Measurements from ENCODE around the gene NOC3L. TPM values are rescaled to one million over a fixed set of nuclear protein-coding genes. Genes with fewer than 3 reads are reported as not detected.
A peak's percentile ranks its signal among the peaks of the same experiment; 100 is the strongest.

The NOC3L gene
- total and polyA plus RNA-seq, 8 donors = 0.58 to 28.5 (median 6.4) TPM

DNA sequence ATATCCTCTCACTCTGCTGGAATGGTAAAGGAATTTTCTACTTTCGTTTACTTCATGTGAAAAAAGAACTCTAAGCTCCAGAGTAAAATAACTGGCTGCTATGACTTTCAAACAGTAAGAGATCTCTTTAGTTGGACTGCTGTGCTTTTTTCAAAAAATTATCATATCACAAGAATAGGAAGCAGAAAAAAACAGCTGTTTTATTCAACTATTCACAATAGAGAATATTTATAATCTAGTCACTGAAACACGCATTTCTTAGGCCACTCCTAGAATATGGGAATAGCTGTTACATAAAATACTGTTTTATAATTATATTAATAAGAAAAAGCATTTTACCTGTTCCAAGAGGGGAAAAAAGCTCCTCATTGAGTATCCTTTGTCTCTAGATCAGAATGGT, 29.7 kb downstream of the NOC3L start:
- no peak overlapping the region for H3K4me3 ChIP-seq
- 75 to 90% (median 80%) methylated on average over 2 of the region's 2 CpGs for WGBS, 5 donors

DNA sequence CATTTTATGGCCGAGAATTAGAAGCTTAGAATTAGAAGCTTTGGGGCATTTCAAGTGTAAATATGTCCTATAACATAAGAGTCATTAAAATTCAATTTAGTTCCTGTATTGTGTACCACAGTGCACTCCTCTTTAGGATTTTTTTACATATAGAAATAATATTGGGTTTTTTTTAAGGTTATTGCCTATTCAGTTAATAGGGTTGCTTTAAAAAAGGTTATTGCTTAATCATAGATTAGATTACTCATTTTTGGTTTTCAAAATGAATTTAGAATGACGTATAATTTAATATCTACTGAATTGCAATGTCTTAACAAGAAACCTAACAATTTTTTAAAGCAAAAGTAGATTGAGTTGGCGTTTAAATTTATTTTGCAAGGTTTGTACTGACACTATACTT, 34.1 kb downstream of the NOC3L start:
- Histone ChIP-seq H3K9me3 (no peaks in the 10 kb centered on the region), H3K4me1 (no peaks in the 10 kb centered on the region), H3K27ac (no peak overlapping the region), H3K36me3 (peaks cover 10 to 94% (median 81%) of the 10 kb centered on the region in 4 donors), H3K27me3 (no peaks in the 10 kb centered on the region), H3K4me3 (no peak overlapping the region)
- intact Hi-C loops (cut with DNase I; ENCODE audit: low total_unique reads) = no loop called here
- no peak for DNase-seq
- 91 to 97% (median 93%) methylated on average over 3 of the region's 3 CpGs for WGBS, 5 donors
- TF ChIP-seq EP300 (IDR thresholded peaks at IDR 0.05) (no peak), POLR2AphosphoS5 (IDR thresholded peaks at IDR 0.05) (no peak), POLR2A (IDR thresholded peaks at IDR 0.05) (no peak)
- TF ChIP-seq, protein P1, sequence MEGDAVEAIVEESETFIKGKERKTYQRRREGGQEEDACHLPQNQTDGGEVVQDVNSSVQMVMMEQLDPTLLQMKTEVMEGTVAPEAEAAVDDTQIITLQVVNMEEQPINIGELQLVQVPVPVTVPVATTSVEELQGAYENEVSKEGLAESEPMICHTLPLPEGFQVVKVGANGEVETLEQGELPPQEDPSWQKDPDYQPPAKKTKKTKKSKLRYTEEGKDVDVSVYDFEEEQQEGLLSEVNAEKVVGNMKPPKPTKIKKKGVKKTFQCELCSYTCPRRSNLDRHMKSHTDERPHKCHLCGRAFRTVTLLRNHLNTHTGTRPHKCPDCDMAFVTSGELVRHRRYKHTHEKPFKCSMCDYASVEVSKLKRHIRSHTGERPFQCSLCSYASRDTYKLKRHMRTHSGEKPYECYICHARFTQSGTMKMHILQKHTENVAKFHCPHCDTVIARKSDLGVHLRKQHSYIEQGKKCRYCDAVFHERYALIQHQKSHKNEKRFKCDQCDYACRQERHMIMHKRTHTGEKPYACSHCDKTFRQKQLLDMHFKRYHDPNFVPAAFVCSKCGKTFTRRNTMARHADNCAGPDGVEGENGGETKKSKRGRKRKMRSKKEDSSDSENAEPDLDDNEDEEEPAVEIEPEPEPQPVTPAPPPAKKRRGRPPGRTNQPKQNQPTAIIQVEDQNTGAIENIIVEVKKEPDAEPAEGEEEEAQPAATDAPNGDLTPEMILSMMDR (IDR thresholded peaks at IDR 0.05) = no peak

More for the DNA sequence above, 29.7 kb downstream of the NOC3L start:
- H3K27ac ChIP-seq = no peak overlapping the region
- TF ChIP-seq POLR2A (IDR thresholded peaks at IDR 0.05) (no peak), POLR2AphosphoS5 (IDR thresholded peaks at IDR 0.05) (no peak), EP300 (IDR thresholded peaks at IDR 0.05) (no peak)
- TF ChIP-seq, protein P1 (IDR thresholded peaks at IDR 0.05) = no peak
- no peaks in the 10 kb centered on the region for H3K4me1 ChIP-seq
- no peaks in the 10 kb centered on the region for H3K9me3 ChIP-seq
- H3K36me3 ChIP-seq = peaks cover 26 to 95% (median 86%) of the 10 kb centered on the region in 4 donors
- no peaks in the 10 kb centered on the region for H3K27me3 ChIP-seq
- no peak for DNase-seq
- intact Hi-C loops (cut with DNase I; ENCODE audit: low total_unique reads) = no loop called here

DNA sequence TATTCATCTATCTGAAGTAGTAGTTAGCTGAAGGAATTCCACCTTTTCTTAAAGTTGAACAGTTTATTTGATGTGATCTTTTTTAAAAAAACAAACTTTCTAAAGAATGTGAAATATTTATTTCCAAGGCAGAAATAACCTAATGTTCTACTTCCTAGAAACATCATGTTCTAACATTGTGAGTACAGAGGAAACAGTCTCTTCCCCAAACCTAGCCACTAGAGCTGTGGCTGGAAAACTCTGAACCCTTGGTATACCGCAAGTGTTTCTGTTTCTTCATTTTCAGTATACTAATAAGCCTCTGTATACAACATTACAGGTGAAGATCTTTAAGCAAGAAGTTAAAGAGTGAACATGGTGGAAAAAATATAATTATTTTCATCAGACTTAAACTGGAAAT, 35.1 kb downstream of the NOC3L start:
- Histone ChIP-seq H3K4me3 (no peak overlapping the region), H3K27ac (peak overlapping the region in 2 of 5 donors; percentile 23 to 31), H3K27me3 (no peaks in the 10 kb centered on the region), H3K9me3 (no peaks in the 10 kb centered on the region), H3K36me3 (peaks cover 10 to 94% (median 81%) of the 10 kb centered on the region in 4 donors), H3K4me1 (no peaks in the 10 kb centered on the region)
- 91 to 95% (median 93%) methylated on average over 1 of the region's 1 CpG for WGBS, 5 donors
- intact Hi-C loops (cut with DNase I; ENCODE audit: low total_unique reads) = no loop called here
- TF ChIP-seq POLR2A (IDR thresholded peaks at IDR 0.05) = no peak
- TF ChIP-seq, protein P1 (IDR thresholded peaks at IDR 0.05) = no peak
- no peak for TF ChIP-seq POLR2AphosphoS5 (IDR thresholded peaks at IDR 0.05)
- TF ChIP-seq EP300 (IDR thresholded peaks at IDR 0.05) = no peak
- no peak for DNase-seq

DNA sequence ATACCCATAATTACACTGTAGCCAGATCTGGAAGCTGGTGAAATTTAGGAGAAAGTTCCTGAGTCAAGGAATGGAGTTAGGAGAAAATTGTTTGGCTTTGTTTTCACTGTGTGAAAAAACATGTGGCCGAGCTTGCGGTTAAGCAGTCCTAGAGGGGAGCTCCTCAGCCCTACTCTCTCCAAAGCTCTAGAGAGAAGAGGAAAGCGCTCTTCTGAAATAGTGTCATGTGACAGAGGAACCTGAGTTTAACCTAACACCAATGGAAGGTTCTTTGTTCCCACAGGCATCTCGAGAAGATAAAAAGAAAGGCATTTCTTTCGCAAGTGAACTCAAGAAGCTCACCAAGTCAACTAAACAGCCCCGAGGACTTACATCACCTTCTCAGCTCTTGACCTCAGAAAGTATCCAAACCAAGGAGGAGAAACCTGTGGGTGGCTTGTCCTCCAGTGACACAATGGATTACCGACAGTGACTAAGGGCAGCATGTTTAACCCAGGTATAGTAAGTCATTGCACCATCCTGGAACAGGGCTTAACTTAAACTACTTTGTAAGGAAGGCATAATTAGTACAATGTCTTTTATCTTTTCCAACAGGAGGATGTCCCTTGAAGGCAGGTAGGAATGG, 38.0 kb downstream of the NOC3L start:
- no peak overlapping the region for H3K27ac ChIP-seq
- intact Hi-C loops (cut with DNase I; ENCODE audit: low total_unique reads) = no loop called here
- H3K4me1 ChIP-seq = no peaks in the 10 kb centered on the region

More for the DNA sequence above, 38.0 kb downstream of the NOC3L start:
- peaks cover 6 to 76% (median 70%) of the 10 kb centered on the region in 4 donors for H3K36me3 ChIP-seq
- no peak overlapping the region for H3K4me3 ChIP-seq
- no peak for DNase-seq
- H3K27me3 ChIP-seq = no peaks in the 10 kb centered on the region
- no peak for TF ChIP-seq EP300 (IDR thresholded peaks at IDR 0.05)
- no peak for TF ChIP-seq POLR2A (IDR thresholded peaks at IDR 0.05)
- TF ChIP-seq, protein P1 (IDR thresholded peaks at IDR 0.05) = no peak
- TF ChIP-seq POLR2AphosphoS5 (IDR thresholded peaks at IDR 0.05) = no peak
- H3K9me3 ChIP-seq = no peaks in the 10 kb centered on the region
- 90 to 96% (median 92%) methylated on average over 7 of the region's 7 CpGs for WGBS, 5 donors

Measured in stomach (tissue), 9 donors.